Panc1 (cell line): Measurements from ENCODE around the gene TLE1. TPM values are rescaled to one million over a fixed set of nuclear protein-coding genes. Genes with fewer than 3 reads are reported as not detected.
"Not testable (repeated sequence)": the region's sequence is repeated elsewhere in the genome, so short reads cannot be mapped to it uniquely, and the experiment has no call there.

ENCODE experiments used
- ATAC-seq: fragments of 200-7000 bp; cut with Tn5 transposase; 2 replicates; pipeline ENCODE4 v1.9.1; 2020; ENCODE audit warnings: mild to moderate bottlenecking, moderate library complexity
- BruUV-seq: library from RNA; stranded (reverse); fragments of 400-500 nt; replicated peaks from 2 replicates; lab custom pipeline; 2021; lab: Mats Ljungman, UMichigan
- CTCF ChIA-PET: fragments of 300-600 bp; sonication (Branson Sonifier 250); formaldehyde crosslinking; loops from one replicate; lab custom pipeline; 2022; ENCODE audit warnings: antibody characterized with exemption; lab: Charles Lee
- POLR2A ChIA-PET: fragments of 300-600 bp; sonication (Branson Sonifier 250); formaldehyde crosslinking; loops from one replicate; lab custom pipeline; 2022; ENCODE audit warnings: antibody characterized with exemption; lab: Charles Lee
- DNase-seq: peaks from one replicate; pipeline ENCODE4 v3.0.0-alpha.2; 2010; ENCODE audit warnings: low read depth, low spot score
- H3K27ac ChIP-seq: 2 replicates; pipeline ENCODE4 v1.5.1; 2011; ENCODE audit warnings: mild to moderate bottlenecking, low read length, inconsistent platforms
- H3K27me3 ChIP-seq: fragments of 200-500 bp; sonication (Bioruptor generic); 2 replicates; pipeline ENCODE4 v1.6.0; 2014; ENCODE audit warnings: low read length, inconsistent platforms; ENCODE audit not compliant: control insufficient read depth, insufficient read depth
- H3K36me3 ChIP-seq: fragments of 200-500 bp; sonication (Bioruptor generic); 2 replicates; pipeline ENCODE4 v1.5.1; 2014; ENCODE audit warnings: inconsistent platforms, mild to moderate bottlenecking, low read length, moderate library complexity; ENCODE audit not compliant: control insufficient read depth, insufficient read depth
- H3K4me1 ChIP-seq: 2 replicates; pipeline ENCODE4 v1.5.1; 2011; ENCODE audit warnings: inconsistent platforms, mild to moderate bottlenecking, low read length, moderate library complexity; ENCODE audit not compliant: control insufficient read depth, insufficient read depth
- H3K4me3 ChIP-seq, 2 experiments: 2 replicates each; pipeline ENCODE4 v1.5.1; 2011 to 2012; ENCODE audit warnings: low read depth in 2 of 2, low read length in 2 of 2, mild to moderate bottlenecking in 2 of 2, inconsistent platforms in 1 of 2, moderate library complexity in 1 of 2
- H3K9me3 ChIP-seq: fragments of 200-500 bp; sonication (Bioruptor generic); 2 replicates; pipeline ENCODE4 v1.5.1; 2014; ENCODE audit warnings: low read depth, mild to moderate bottlenecking, inconsistent platforms, low read length, moderate library complexity; ENCODE audit not compliant: control insufficient read depth, insufficient read depth
- POLR2AphosphoS5 ChIP-seq: IDR thresholded peaks from 2 replicates; pipeline ENCODE4 v1.6.1; 2012; ENCODE audit warnings: mild to moderate bottlenecking, low read depth, low read length, moderate library complexity
- SIN3A ChIP-seq: IDR thresholded peaks from 2 replicates; pipeline ENCODE4 v1.6.1; 2012; ENCODE audit warnings: low read depth, mild to moderate bottlenecking, low read length, moderate library complexity, borderline replicate concordance; ENCODE audit not compliant: insufficient read depth
- TCF7L2 ChIP-seq: IDR thresholded peaks from 2 replicates; pipeline ENCODE4 v1.6.1; 2011; ENCODE audit warnings: mild to moderate bottlenecking, low read depth, low read length, inconsistent platforms
- in situ Hi-C: cut with HindIII; loops from 2 replicates; pipeline ENCODE4 v1.10.0; 2016; ENCODE audit warnings: low sequenced_read_pairs, low pct_unique_long_range_greater_than_20kb
- intact Hi-C: fragments of 100-400 bp; cut with micrococcal nuclease; formaldehyde crosslinking; loops from one replicate; pipeline ENCODE4 v1.10.0; 2022; ENCODE audit not compliant: unreplicated experiment
- total RNA-seq: library from RNA; stranded (reverse); gene quantifications from one replicate; pipeline ENCODE4 v1.2.1, GENCODE V29; 2021; ENCODE audit not compliant: unreplicated experiment
- TF ChIP-seq, protein P1 (sequence below): fragments of 450-650 bp; IDR thresholded peaks from 2 replicates; pipeline ENCODE4 v1.5.1; 2017; ENCODE audit warnings: mild to moderate bottlenecking
- TF ChIP-seq, protein P2 (sequence below), 2 experiments: IDR thresholded peaks; 2 replicates each; pipeline ENCODE4 v1.6.1; 2011 to 2012; ENCODE audit warnings: low read depth in 2 of 2, control low read depth in 1 of 2, low read length in 1 of 2, mild to moderate bottlenecking in 1 of 2, moderate library complexity in 1 of 2; ENCODE audit not compliant: insufficient read depth in 1 of 2

Gene TLE1
- total RNA-seq, 1 experiment from 2014 or later = 12.9 TPM

DNA sequence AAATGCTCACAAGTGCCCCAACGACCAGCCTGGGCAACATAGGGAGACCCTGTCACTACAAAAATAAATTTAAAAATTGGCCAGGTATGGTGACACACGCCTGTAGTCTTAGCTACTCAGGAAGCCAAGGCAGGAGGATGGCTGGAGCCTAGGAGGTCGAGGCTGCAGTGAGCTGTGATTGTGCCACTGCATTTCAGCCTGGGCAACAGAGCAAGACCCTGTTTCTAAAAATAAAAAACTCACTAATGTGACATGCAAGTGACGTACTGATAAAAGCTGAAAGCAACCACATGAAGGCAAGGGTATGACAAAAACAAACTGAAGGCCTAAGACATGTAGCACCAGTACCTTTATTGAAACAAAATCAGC lies 81.1 kb downstream of the TLE1 start:
- DNase-seq (no peak), ATAC-seq (no peak)
- intact Hi-C loops = no loop called here
- H3K36me3 ChIP-seq = no peaks in the 10 kb centered on the region
- no peaks in the 10 kb centered on the region for H3K27me3 ChIP-seq
- no peaks in the 10 kb centered on the region for H3K4me1 ChIP-seq
- H3K9me3 ChIP-seq = no peaks in the 10 kb centered on the region
- ChIA-PET POLR2A (no interaction called here), CTCF (no interaction called here)
- BruUV-seq = no TSS peak
- in situ Hi-C loops = no loop called here
- TF ChIP-seq, protein P1, sequence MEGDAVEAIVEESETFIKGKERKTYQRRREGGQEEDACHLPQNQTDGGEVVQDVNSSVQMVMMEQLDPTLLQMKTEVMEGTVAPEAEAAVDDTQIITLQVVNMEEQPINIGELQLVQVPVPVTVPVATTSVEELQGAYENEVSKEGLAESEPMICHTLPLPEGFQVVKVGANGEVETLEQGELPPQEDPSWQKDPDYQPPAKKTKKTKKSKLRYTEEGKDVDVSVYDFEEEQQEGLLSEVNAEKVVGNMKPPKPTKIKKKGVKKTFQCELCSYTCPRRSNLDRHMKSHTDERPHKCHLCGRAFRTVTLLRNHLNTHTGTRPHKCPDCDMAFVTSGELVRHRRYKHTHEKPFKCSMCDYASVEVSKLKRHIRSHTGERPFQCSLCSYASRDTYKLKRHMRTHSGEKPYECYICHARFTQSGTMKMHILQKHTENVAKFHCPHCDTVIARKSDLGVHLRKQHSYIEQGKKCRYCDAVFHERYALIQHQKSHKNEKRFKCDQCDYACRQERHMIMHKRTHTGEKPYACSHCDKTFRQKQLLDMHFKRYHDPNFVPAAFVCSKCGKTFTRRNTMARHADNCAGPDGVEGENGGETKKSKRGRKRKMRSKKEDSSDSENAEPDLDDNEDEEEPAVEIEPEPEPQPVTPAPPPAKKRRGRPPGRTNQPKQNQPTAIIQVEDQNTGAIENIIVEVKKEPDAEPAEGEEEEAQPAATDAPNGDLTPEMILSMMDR = no peak
- TF ChIP-seq, protein P2, sequence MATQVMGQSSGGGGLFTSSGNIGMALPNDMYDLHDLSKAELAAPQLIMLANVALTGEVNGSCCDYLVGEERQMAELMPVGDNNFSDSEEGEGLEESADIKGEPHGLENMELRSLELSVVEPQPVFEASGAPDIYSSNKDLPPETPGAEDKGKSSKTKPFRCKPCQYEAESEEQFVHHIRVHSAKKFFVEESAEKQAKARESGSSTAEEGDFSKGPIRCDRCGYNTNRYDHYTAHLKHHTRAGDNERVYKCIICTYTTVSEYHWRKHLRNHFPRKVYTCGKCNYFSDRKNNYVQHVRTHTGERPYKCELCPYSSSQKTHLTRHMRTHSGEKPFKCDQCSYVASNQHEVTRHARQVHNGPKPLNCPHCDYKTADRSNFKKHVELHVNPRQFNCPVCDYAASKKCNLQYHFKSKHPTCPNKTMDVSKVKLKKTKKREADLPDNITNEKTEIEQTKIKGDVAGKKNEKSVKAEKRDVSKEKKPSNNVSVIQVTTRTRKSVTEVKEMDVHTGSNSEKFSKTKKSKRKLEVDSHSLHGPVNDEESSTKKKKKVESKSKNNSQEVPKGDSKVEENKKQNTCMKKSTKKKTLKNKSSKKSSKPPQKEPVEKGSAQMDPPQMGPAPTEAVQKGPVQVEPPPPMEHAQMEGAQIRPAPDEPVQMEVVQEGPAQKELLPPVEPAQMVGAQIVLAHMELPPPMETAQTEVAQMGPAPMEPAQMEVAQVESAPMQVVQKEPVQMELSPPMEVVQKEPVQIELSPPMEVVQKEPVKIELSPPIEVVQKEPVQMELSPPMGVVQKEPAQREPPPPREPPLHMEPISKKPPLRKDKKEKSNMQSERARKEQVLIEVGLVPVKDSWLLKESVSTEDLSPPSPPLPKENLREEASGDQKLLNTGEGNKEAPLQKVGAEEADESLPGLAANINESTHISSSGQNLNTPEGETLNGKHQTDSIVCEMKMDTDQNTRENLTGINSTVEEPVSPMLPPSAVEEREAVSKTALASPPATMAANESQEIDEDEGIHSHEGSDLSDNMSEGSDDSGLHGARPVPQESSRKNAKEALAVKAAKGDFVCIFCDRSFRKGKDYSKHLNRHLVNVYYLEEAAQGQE (IDR thresholded peaks at IDR 0.05; ENCODE audit: insufficient read depth in 1 of 2, low read depth in 2 of 2, low read length in 1 of 2) = no peak
- TF ChIP-seq TCF7L2 (no peak), SIN3A (no peak), POLR2AphosphoS5 (no peak)
- no peak overlapping the region for H3K27ac ChIP-seq
- no peak overlapping the region for H3K4me3 ChIP-seq

DNA sequence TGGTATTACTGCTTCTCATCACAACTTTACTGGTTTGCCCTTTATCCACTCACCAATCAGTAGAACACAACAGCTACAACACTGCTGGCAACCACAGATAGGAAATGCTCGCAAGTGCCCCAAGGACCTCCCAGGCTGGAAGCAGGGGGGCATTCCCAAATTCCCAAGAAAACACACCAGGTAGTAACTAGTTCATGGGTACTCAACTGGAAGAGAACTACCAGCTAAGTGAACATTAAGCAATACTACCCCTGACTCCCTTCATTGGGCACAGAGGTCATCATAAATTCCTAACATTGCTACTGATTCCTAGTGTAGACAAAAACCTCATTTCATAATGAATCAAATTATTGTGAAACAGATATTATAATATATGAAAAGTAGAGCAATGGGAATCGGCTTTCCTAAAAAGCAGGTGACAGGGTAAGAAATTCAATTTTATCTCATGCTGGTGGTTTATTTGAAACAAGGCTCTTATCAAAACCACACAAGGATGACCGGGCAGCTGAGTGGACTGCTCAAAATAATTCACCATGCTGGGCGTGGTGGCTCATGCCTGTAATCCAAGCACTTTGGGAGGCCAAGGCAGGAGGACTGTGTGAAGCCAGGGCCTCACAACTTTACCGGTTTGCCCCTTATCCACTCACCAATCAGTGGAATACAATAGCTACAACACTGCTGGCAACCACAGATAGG lies 81.6 kb downstream of the TLE1 start:
- no peak overlapping the region for H3K4me3 ChIP-seq
- POLR2A ChIA-PET = no interaction called here

DNA sequence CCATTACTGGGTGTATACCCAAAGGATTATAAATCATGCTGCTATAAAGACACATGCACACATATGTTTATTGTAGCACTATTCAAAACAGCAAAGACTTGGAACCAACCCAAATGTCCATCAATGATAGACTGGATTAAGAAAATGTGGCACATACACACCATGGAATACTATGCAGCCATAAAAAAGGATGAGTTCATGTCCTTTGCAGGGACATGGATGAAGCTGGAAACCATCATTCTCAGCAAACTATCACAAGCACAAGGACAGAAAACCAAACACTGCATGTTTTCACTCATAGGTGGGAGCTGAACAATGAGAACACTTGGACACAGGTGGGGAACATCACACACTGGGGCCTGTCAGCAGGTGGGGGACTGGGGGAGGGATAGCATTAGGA lies 83.1 kb downstream of the TLE1 start:
- DNase-seq, intact Hi-C loops, in situ Hi-C loops: not testable (repeated sequence)

More for the DNA sequence above, 81.6 kb downstream of the TLE1 start:
- Histone ChIP-seq H3K27me3 (no peaks in the 10 kb centered on the region), H3K36me3 (no peaks in the 10 kb centered on the region), H3K4me1 (no peaks in the 10 kb centered on the region), H3K9me3 (no peaks in the 10 kb centered on the region), H3K27ac (no peak overlapping the region)
- no TSS peak for BruUV-seq
- no peak for ATAC-seq
- CTCF ChIA-PET = no interaction called here
- in situ Hi-C loops (no loop called here), intact Hi-C loops (no loop called here)
- no peak for DNase-seq
- TF ChIP-seq SIN3A (no peak), TCF7L2 (no peak), POLR2AphosphoS5 (no peak)
- TF ChIP-seq, protein P2 (IDR thresholded peaks at IDR 0.05; ENCODE audit: insufficient read depth in 1 of 2, low read depth in 2 of 2, low read length in 1 of 2) = no peak
- TF ChIP-seq, protein P1 = no peak

More for the DNA sequence above, 83.1 kb downstream of the TLE1 start:
- CTCF ChIA-PET, H3K4me1 ChIP-seq, POLR2A ChIA-PET, H3K27me3 ChIP-seq, BruUV-seq, H3K9me3 ChIP-seq, H3K4me3 ChIP-seq, H3K27ac ChIP-seq, ATAC-seq, H3K36me3 ChIP-seq: not testable (repeated sequence)
